Peyer's patch (tissue), 4 donors: ENCODE measurements around the gene PAIP2. TPM values are rescaled to one million over a fixed set of nuclear protein-coding genes. Genes with fewer than 3 reads are reported as not detected.
A peak's percentile ranks its signal among the peaks of the same experiment; 100 is the strongest.

Source experiments
- DNase-seq, 3 donors: peaks; one replicate each; pipeline ENCODE4 v3.0.0-alpha.2; 2017 to 2019
- H3K27ac ChIP-seq, 4 donors: fragments of 200-600 bp; sonication (generic); one replicate each; pipeline ENCODE4 v1.5.1; 2016 to 2019
- H3K27me3 ChIP-seq, 2 donors: fragments of 200-600 bp; sonication (generic); one replicate each; pipeline ENCODE4 v1.5.1; 2019
- H3K36me3 ChIP-seq, 3 donors: fragments of 200-600 bp; sonication (generic); one replicate each; pipeline ENCODE4 v1.5.1; 2016 to 2019
- H3K4me1 ChIP-seq, 4 donors: fragments of 200-600 bp; sonication (generic); one replicate each; pipeline ENCODE4 v1.5.1; 2016 to 2019
- H3K4me3 ChIP-seq, 4 donors: fragments of 200-600 bp; sonication (generic); 1 replicate in 3 of 4; 2 replicates in 1 of 4; pipeline ENCODE4 v1.5.1; 2016 to 2019; ENCODE audit warnings: mild to moderate bottlenecking in 1 of 4
- H3K9me3 ChIP-seq, 4 donors: fragments of 200-600 bp; sonication (generic); one replicate each; pipeline ENCODE4 v1.5.1; 2016 to 2019; ENCODE audit warnings: mild to moderate bottlenecking in 1 of 4
- CTCF ChIP-seq, 6 experiments: fragments of 450-650 bp in 4 of 6; fragments of 200-600 bp in 2 of 6; sonication (generic) in 1 of 6; IDR thresholded peaks; one replicate each; pipeline ENCODE4 v1.5.1; 2017 to 2019; ENCODE audit warnings: antibody characterized with exemption in 6 of 6, mild to moderate bottlenecking in 3 of 6, moderate library complexity in 1 of 6
- POLR2A ChIP-seq, 2 donors: fragments of 450-650 bp; IDR thresholded peaks; one replicate each; pipeline ENCODE4 v1.5.1; 2017; ENCODE audit warnings: antibody characterized with exemption in 2 of 2, mild to moderate bottlenecking in 2 of 2, moderate library complexity in 2 of 2
- total RNA-seq, 4 donors: library from RNA; depleted of rRNA; stranded (reverse); fragments of >200 nt; gene quantifications; one replicate each; pipeline ENCODE4 v1.1.0, GENCODE V29; 2016

Gene PAIP2
- total RNA-seq, 4 donors from 2014 or later: 24.3 to 77.6 (median 35.6) TPM

- H3K27ac ChIP-seq: peak within 1 kb of the TSS in 1 of 4 donors; percentile 61
- TF ChIP-seq POLR2A (IDR thresholded peaks at IDR 0.05) (no peak), CTCF (IDR thresholded peaks at IDR 0.05) (no peak)
- DNase-seq: no peak
- H3K9me3 ChIP-seq: no peaks in the 10 kb centered on the region
- H3K4me3 ChIP-seq: peak within 1 kb of the TSS; percentile 48 to 74 (median 54)
- peaks cover 0 to 47% (median 19%) of the 10 kb centered on the region in 4 donors for H3K4me1 ChIP-seq
- H3K27me3 ChIP-seq: peaks cover 0 to 8% of the 10 kb centered on the region in 2 donors
- no peaks in the 10 kb centered on the region for H3K36me3 ChIP-seq
These were observed 53.3 kb downstream of the PAIP2 start, which contains the start of gene PROB1 for GRCh38 chr5:139394654-139395566. PROB1 (minus strand) TSS chr5:139395104; CDS start chr5:139395081, 23 bp downstream.

GRCh38 chr5:139395844-139396640, 54.4 kb downstream of the PAIP2 start:
- Histone ChIP-seq H3K4me3 (no peak overlapping the region), H3K36me3 (no peaks in the 10 kb centered on the region), H3K27ac (no peak overlapping the region), H3K27me3 (peaks cover 0 to 8% of the 10 kb centered on the region in 2 donors), H3K4me1 (peaks cover 0 to 45% (median 14%) of the 10 kb centered on the region in 4 donors), H3K9me3 (no peaks in the 10 kb centered on the region)
- DNase-seq: peak in 1 of 3 donors; percentile 40
- TF ChIP-seq CTCF (IDR thresholded peaks at IDR 0.05) (no peak), POLR2A (IDR thresholded peaks at IDR 0.05) (no peak)

- Histone ChIP-seq H3K4me3 (no peak overlapping the region), H3K27me3 (peaks cover 0 to 8% of the 10 kb centered on the region in 2 donors), H3K27ac (no peak overlapping the region), H3K9me3 (no peaks in the 10 kb centered on the region), H3K4me1 (peaks cover 0 to 38% (median 10%) of the 10 kb centered on the region in 4 donors), H3K36me3 (no peaks in the 10 kb centered on the region)
- TF ChIP-seq CTCF (IDR thresholded peaks at IDR 0.05) (no peak), POLR2A (IDR thresholded peaks at IDR 0.05) (no peak)
- DNase-seq: peak in 1 of 3 donors; percentile 43
These were observed 55.0 kb downstream of the PAIP2 start for GRCh38 chr5:139396691-139397090.

- TF ChIP-seq CTCF (IDR thresholded peaks at IDR 0.05): no peak
- no peak for TF ChIP-seq POLR2A (IDR thresholded peaks at IDR 0.05)
- H3K4me1 ChIP-seq: peaks cover 0 to 26% (median 6%) of the 10 kb centered on the region in 4 donors
- H3K27me3 ChIP-seq: peaks cover 0 to 8% of the 10 kb centered on the region in 2 donors
- no peaks in the 10 kb centered on the region for H3K36me3 ChIP-seq
- no peak overlapping the region for H3K27ac ChIP-seq
- no peaks in the 10 kb centered on the region for H3K9me3 ChIP-seq
- no peak overlapping the region for H3K4me3 ChIP-seq
- DNase-seq: peak in 1 of 3 donors; percentile 24
These were observed 56.3 kb downstream of the PAIP2 start for GRCh38 chr5:139397921-139398320.

GRCh38 chr5:139399501-139400121, 58.0 kb downstream of the PAIP2 start:
- H3K4me1 ChIP-seq: peaks cover 0 to 17% (median 4%) of the 10 kb centered on the region in 4 donors
- H3K4me3 ChIP-seq: no peak overlapping the region
- no peaks in the 10 kb centered on the region for H3K36me3 ChIP-seq
- H3K9me3 ChIP-seq: no peaks in the 10 kb centered on the region
- DNase-seq: peak in 1 of 3 donors; percentile 38
- H3K27ac ChIP-seq: no peak overlapping the region
- no peak for TF ChIP-seq POLR2A (IDR thresholded peaks at IDR 0.05)
- TF ChIP-seq CTCF (IDR thresholded peaks at IDR 0.05): no peak
- H3K27me3 ChIP-seq: no peaks in the 10 kb centered on the region
